ENCODE measurements around the gene NAB1. TPM values are rescaled to one million over a fixed set of nuclear protein-coding genes. Genes with fewer than 3 reads are reported as not detected.

The NAB1 gene
- total RNA-seq, 1 donor from 2014 or later: 12.2 TPM

DNA sequence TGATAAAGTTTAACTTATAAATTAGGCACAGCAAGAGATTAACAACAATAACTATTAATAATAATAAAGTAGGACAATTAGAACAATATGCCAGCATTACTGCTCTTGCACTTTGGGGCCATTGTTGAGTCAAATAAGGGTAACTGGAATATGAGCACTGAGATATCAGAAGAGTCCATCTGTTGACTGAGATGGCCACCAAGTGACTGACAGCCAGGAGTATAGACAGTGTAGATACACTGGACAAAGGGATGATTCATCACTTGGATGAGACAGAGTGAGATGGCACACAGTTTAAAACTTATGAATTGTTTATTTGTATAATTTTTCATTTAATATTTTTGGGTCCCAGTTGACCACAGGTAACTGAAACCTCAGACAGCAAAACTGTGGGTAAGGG is 20.0 kb downstream of the NAB1 start:
- Mint-ChIP-seq H3K27me3 (ENCODE audit: unreplicated experiment) (no peaks in the 10 kb centered on the region), H3K36me3 (ENCODE audit: unreplicated experiment) (peaks cover 5% of the 10 kb centered on the region), H3K27ac (ENCODE audit: unreplicated experiment) (no peak overlapping the region), H3K9me3 (ENCODE audit: unreplicated experiment) (no peaks in the 10 kb centered on the region), H3K4me3 (ENCODE audit: unreplicated experiment) (no peak overlapping the region), H3K4me1 (ENCODE audit: low read depth, unreplicated experiment) (no peaks in the 10 kb centered on the region)
- no peak for DNase-seq
- TF ChIP-seq, protein P1, sequence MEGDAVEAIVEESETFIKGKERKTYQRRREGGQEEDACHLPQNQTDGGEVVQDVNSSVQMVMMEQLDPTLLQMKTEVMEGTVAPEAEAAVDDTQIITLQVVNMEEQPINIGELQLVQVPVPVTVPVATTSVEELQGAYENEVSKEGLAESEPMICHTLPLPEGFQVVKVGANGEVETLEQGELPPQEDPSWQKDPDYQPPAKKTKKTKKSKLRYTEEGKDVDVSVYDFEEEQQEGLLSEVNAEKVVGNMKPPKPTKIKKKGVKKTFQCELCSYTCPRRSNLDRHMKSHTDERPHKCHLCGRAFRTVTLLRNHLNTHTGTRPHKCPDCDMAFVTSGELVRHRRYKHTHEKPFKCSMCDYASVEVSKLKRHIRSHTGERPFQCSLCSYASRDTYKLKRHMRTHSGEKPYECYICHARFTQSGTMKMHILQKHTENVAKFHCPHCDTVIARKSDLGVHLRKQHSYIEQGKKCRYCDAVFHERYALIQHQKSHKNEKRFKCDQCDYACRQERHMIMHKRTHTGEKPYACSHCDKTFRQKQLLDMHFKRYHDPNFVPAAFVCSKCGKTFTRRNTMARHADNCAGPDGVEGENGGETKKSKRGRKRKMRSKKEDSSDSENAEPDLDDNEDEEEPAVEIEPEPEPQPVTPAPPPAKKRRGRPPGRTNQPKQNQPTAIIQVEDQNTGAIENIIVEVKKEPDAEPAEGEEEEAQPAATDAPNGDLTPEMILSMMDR (IDR thresholded peaks at IDR 0.05; ENCODE audit: partially characterized antibody, unreplicated experiment): no peak

DNA sequence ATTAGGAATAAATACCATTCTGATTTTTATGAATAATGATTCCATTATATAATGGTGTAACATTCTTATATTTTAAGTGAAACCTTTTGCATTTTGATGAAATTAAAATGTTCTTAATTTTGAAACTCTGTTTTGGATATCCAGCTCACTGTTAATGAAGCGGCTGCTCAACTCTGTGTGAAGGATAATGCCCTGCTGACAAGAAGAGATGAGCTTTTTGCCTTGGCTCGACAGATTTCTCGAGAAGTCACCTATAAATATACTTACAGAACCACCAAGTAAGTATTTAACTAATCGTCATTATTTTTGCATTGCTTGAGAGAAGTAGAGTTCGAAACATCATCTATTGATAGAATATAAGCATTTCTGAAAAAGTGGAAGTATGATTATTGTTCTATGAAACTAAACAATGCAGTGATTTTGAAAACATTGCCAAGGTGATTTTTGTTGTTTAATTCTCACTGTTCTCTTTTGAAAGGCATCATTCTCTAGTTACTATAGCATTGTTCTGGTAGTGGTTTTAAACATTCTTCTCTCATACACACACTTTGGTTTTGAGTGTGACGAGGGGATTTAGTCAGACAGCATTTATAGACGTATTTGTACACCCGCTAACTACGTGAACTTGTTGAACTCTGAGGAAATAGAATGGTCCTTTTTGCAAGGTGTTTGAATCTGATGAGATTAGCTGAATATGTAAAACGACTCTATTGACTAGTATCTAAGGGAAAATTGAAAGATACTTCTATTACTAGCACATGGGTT is 21.5 kb downstream of the NAB1 start:
- Mint-ChIP-seq H3K4me1 (ENCODE audit: low read depth, unreplicated experiment) (no peaks in the 10 kb centered on the region), H3K27ac (ENCODE audit: unreplicated experiment) (no peak overlapping the region), H3K36me3 (ENCODE audit: unreplicated experiment) (peaks cover 1% of the 10 kb centered on the region), H3K9me3 (ENCODE audit: unreplicated experiment) (no peaks in the 10 kb centered on the region), H3K4me3 (ENCODE audit: unreplicated experiment) (no peak overlapping the region), H3K27me3 (ENCODE audit: unreplicated experiment) (no peaks in the 10 kb centered on the region)
- TF ChIP-seq, protein P1 (IDR thresholded peaks at IDR 0.05; ENCODE audit: partially characterized antibody, unreplicated experiment): no peak
- no peak for DNase-seq

DNA sequence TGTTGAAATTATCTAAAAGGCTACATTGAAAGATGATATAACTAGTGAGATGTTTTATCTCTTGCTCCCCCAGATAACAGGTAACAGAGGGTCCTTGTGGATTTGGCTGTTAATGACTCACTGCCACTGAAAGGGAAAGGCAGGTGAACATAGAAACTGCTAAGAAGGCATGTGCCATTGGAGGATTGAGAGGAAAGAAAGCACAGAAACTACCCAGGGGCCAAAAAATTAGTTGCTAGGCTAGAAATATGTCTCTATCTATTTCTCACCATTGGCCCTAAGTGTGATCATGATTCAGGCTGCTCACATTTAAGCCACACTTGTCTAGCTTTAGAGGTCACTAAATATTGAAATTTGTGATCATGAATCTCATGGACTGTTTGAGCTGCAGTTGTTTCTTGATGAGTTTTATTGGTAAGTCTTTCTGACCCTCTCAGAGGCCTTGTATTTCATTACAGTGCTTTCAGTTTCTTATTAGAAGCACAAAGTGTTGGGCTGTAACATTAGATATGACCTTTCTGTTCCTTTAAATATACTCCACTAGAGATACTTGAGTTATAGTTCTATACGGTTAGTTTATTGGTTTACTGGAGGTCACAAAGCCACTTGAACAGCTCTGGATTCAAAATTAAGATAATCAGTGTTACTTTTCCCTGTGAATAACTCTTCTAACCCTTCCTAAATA is 26.2 kb downstream of the NAB1 start:
- no peak overlapping the region for H3K4me3 Mint-ChIP-seq (ENCODE audit: unreplicated experiment)
- H3K27ac Mint-ChIP-seq (ENCODE audit: unreplicated experiment): no peak overlapping the region

GRCh38 chr2:190677255-190677654 is 28.4 kb downstream of the NAB1 start:
- H3K9me3 Mint-ChIP-seq (ENCODE audit: unreplicated experiment): no peaks in the 10 kb centered on the region
- H3K4me3 Mint-ChIP-seq (ENCODE audit: unreplicated experiment): no peak overlapping the region
- no peaks in the 10 kb centered on the region for H3K36me3 Mint-ChIP-seq (ENCODE audit: unreplicated experiment)
- H3K27me3 Mint-ChIP-seq (ENCODE audit: unreplicated experiment): no peaks in the 10 kb centered on the region
- TF ChIP-seq, protein P1 (IDR thresholded peaks at IDR 0.05; ENCODE audit: partially characterized antibody, unreplicated experiment): no peak
- H3K27ac Mint-ChIP-seq (ENCODE audit: unreplicated experiment): no peak overlapping the region
- peaks cover 16% of the 10 kb centered on the region for H3K4me1 Mint-ChIP-seq (ENCODE audit: low read depth, unreplicated experiment)
- DNase-seq: no peak

More for the DNA sequence above, 26.2 kb downstream of the NAB1 start:
- H3K9me3 Mint-ChIP-seq (ENCODE audit: unreplicated experiment): no peaks in the 10 kb centered on the region
- H3K27me3 Mint-ChIP-seq (ENCODE audit: unreplicated experiment): no peaks in the 10 kb centered on the region
- no peak for DNase-seq
- H3K36me3 Mint-ChIP-seq (ENCODE audit: unreplicated experiment): no peaks in the 10 kb centered on the region
- H3K4me1 Mint-ChIP-seq (ENCODE audit: low read depth, unreplicated experiment): peaks cover 13% of the 10 kb centered on the region
- TF ChIP-seq, protein P1 (IDR thresholded peaks at IDR 0.05; ENCODE audit: partially characterized antibody, unreplicated experiment): no peak
